22Rv1 (cell line): Measurements from ENCODE around the gene SLC2A5.

Source experiments
- H3K27ac ChIP-seq: fragments of 450-650 bp; 2 replicates; pipeline ENCODE4 v1.5.1; 2017
- ZFX ChIP-seq: fragments of 450-650 bp; IDR thresholded peaks from 2 replicates; pipeline ENCODE4 v1.6.1; 2017; ENCODE audit warnings: antibody characterized with exemption, borderline replicate concordance
- TF ChIP-seq, protein P1 (sequence below): fragments of 450-650 bp; IDR thresholded peaks from 2 replicates; pipeline ENCODE4 v1.5.1; 2017; ENCODE audit warnings: mild to moderate bottlenecking

SLC2A5 gene

DNA sequence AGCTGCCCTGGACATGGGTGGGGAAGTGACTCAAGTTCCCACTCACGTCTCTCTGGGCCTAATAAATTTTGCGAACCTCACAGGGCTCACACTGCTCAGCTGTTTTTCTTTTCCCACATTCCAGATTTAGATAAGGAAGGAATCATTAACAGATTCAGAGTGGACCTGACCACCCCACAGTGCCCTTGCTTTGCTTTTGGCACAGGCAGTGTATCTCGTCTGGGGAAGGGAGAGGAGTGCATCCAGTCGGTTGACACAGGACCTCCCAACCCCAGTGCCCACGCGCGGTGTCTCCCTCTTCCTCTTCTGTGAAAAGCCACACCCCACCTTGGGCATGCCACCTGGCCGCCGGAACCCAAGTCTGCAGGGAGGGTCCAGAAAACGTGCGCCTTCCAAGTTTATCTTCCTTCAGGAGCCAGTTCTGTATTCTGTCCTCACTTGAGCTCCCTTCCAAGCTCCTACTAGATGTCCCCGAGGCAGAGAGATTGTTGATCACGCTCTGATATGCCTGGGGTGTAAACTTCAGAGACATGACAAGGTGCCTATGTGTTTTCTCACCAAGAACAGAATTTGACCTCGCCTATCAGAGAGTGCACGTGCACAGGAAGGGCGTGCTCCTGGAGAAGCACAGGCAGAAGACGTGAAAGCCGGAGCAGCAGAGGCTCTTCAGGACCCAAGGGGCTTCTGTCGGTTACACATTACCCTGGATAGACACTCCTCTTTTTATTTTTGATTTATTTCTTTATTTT, 9.5 kb upstream of the SLC2A5 start:
- TF ChIP-seq ZFX: no peak
- TF ChIP-seq, protein P1, sequence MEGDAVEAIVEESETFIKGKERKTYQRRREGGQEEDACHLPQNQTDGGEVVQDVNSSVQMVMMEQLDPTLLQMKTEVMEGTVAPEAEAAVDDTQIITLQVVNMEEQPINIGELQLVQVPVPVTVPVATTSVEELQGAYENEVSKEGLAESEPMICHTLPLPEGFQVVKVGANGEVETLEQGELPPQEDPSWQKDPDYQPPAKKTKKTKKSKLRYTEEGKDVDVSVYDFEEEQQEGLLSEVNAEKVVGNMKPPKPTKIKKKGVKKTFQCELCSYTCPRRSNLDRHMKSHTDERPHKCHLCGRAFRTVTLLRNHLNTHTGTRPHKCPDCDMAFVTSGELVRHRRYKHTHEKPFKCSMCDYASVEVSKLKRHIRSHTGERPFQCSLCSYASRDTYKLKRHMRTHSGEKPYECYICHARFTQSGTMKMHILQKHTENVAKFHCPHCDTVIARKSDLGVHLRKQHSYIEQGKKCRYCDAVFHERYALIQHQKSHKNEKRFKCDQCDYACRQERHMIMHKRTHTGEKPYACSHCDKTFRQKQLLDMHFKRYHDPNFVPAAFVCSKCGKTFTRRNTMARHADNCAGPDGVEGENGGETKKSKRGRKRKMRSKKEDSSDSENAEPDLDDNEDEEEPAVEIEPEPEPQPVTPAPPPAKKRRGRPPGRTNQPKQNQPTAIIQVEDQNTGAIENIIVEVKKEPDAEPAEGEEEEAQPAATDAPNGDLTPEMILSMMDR: no peak
- H3K27ac ChIP-seq: no peak overlapping the region

DNA sequence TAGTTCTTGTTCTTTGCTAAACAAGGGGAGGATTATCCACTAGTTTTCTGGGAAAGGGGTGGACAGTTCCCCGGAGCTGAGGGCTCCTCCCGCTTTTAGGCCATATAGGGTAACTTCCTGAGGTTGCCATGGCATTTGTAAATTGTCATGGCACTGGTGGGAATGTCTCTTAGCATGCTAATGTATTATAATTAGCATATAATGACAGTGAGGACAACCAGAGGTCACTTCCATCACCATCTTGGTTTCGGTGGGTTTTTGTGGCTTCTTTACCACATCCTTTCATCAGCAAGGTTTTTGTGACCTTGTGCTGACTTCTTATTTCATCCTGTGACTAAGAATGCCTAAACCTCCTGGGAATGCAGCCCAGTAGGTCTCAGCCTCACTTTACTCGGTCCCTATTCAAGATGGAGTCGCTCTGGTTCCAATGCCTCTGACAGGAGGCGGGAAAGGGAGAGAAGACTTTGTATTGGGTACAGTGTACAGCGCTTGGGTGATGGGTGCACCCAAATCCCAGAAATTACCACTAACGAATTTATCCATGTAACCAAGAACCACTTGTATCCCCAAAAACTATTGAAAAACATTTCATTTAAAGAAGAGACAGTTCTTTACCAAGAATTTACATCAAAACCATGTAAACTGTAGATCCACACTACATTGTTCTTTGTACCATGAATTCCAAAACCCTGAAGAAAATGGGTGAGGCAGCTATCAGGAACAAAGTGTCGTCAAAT, 8.7 kb upstream of the SLC2A5 start:
- TF ChIP-seq, protein P1: no peak
- TF ChIP-seq ZFX: no peak
- H3K27ac ChIP-seq: no peak overlapping the region

DNA sequence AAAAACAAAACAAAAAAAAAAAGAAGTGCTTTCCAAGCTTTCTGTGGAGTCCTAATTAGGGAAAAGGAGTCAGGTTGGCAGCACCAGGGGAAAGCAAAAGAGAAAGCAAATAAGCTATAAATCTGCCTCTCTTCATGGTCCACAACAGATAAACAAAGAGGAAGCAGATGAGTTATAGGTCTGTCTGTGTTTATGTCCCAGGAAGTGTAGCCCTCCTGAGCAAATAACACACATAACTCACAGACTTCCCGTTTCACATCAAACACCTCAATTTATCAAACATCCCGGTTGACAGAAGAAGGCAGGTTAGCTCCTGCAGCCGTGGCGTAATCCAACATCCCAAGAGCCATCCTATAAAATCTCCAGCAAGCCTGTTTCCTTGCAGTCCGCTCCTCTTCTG, 5.6 kb upstream of the SLC2A5 start:
- TF ChIP-seq, protein P1: no peak
- TF ChIP-seq ZFX: no peak
- H3K27ac ChIP-seq: no peak overlapping the region

DNA sequence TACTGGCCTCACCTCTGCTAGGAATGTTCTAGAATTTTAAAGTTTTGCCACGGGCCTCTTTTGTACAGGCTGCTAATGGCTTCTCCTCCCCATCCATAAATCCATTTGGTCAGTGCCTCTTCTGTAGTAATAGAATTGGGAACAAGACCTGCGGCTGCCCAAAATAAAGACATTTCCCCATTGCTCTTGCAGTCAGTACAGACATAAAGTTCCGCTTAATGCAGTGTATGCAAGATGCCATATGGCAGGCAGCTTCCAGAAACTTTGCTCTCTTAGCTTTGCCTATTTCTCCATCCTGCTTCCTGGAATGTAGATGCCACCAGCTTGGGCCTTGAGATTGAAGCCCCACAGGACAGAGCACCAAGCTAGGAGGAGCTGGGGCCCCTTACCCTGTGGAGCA, 3.7 kb upstream of the SLC2A5 start:
- no peak overlapping the region for H3K27ac ChIP-seq
- TF ChIP-seq, protein P1: no peak
- TF ChIP-seq ZFX: no peak

DNA sequence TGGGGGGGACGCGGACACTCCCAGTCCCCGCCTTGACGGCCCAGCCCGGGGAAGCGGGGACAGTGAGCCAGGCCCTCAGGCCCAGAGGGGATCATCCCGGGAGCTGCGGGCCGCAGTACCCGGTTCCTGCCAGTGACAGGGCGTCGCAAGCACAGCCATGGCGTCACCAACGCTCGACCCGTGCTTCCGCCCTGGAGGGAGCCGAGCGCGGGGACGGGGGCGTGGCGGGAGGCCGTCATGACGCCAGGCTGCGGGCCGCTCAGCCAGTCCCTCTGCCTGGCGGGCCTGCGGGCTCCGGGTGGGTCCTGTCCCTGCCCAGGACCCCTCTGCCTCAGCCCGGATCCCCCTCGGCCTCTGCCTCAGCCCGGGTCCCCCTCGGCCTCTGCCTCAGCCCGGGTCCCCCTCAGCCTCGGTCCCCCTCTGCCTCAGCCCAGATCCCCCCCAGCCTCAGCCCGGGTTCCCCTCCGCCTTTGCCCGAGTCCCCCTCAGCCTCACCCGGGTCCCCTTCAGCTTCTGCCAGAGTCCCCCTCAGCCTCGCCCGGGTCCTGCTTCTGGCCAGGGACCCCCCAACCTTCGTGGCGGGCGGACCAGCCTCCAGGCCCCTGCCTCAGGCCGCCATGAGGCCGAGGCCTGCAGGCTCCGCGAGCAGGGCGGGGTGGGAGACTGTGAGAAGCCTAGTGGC, 2.3 kb upstream of the SLC2A5 start:
- TF ChIP-seq ZFX: no peak
- TF ChIP-seq, protein P1: no peak
- H3K27ac ChIP-seq: no peak overlapping the region

DNA sequence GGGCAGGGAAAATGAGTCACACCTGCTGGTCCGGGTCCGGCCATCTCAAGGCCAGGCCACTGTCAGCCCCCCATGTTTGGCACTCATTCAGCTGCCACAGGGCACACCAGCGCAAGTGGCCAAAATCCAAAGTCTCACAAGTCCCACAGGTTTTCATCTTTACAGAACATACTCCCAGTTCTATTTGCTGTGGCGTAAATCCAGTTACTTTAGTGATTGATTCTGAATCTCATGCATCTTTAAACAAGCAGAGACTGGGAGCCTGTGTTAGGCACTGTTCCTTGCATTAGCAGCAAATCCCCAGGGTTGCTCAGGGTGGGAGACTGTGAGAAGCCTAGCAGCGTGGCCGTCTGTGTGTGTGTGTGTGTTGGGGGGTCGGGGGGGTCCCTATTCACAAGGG, 1.1 kb upstream of the SLC2A5 start:
- no peak for TF ChIP-seq ZFX
- TF ChIP-seq, protein P1: no peak
- no peak overlapping the region for H3K27ac ChIP-seq

DNA sequence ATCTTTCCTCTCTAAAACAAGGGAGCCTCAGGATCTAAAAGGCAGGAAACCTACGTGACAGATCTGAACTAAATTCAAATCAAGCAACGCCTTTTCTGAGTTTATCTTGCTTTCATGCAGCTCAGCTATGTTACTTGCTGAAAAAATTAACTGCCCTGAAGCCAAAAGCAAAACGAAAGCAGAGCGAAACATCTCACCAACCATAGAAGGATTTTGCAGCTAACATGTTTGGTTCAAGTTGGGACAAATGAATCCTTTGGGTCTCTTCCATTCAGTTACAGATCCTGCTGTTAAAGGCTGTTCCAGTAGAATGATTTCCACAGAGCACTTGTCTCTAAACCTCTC, 482 bp downstream of the SLC2A5 start:
- no peak overlapping the region for H3K27ac ChIP-seq
- no peak for TF ChIP-seq ZFX
- TF ChIP-seq, protein P1: no peak
